ENCODE results near the gene C4orf46.
"Not testable (repeated sequence)": the region's sequence is repeated elsewhere in the genome, so short reads cannot be mapped to it uniquely, and the experiment has no call there.

Gene C4orf46

DNA sequence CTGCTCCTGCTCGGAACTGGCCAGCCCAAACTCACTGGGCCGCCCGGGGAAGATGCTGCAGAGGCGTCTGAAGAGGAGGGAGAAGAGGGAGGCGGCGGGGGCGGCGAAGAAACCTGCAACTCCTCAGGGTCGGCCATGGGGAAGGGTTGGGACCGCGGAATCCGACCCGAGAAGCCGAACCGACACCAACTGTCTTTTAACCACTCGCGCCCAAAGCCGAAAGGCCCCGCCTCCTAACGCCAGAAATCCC is at the start of gene C4orf46:
C4orf46 (minus strand) TSS at position 223 of the 250 bp plus-strand sequence; CDS start at position 137, 86 bp downstream.
- no peak for DNase-seq

GRCh38 chr4:158715802-158716201 is 44.1 kb upstream of the C4orf46 start:
- DNase-seq: no peak

GRCh38 chr4:158714937-158715336 is 43.2 kb upstream of the C4orf46 start:
- no peak for DNase-seq

DNA sequence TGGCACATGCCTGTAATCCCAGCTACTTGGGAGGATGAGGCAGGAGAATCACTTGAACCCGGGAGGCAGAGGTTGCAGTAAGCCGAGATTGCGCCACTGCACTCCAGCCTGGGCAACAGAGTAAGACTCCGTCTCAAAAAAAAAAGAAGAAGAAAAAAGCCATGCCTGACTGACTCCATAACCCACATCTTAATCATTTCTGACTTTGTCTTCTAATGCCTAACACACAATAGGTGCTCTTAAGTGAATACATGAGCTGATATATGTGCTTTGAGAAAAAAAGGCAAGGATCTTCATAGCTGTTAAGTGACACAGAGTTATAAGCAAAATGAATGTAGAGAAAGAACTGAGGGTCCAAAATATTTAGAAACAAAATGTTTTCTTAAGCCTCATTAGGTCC is 40.9 kb upstream of the C4orf46 start:
- DNase-seq: not testable (repeated sequence)

DNA sequence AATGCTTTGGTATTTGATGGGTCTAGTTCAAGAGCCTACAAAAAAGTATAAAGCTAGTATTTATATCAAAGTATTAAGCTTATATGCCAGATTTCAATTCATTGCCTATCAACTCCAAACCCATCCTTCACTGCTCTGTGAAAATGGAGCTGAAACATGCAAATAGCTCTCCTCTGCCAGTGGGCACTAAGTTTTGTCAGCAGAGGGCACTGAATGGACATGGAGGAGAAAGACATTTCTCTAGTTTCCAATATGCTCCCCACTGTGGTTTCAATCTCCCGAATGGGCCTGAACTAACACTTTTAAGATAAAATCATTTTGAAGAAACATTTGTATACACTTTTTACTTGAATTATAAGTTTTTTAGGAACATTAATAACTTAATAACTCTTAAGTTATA is 39.1 kb upstream of the C4orf46 start:
- no peak for DNase-seq

GRCh38 chr4:158704274-158704673 is 32.6 kb upstream of the C4orf46 start:
- DNase-seq: no peak

DNA sequence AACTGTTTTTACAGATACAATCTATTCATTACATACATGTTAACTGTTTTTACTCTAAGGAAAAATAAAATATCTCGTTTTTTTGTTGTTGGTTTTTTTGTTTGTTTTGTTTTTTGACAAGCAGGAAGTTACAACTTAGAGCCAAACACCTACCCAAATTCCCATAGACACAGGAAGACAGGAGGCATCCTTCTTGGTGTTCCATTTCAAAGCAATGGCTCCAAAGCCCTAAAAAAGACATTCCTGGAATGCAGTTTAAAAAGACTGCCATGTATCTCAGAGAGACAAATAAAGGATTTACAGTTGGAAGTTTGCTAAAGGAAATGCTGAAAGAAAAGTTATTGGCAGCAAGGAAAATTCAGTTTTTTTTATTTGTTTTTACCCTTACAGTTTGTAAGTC is 17.1 kb upstream of the C4orf46 start:
- DNase-seq: no peak

DNA sequence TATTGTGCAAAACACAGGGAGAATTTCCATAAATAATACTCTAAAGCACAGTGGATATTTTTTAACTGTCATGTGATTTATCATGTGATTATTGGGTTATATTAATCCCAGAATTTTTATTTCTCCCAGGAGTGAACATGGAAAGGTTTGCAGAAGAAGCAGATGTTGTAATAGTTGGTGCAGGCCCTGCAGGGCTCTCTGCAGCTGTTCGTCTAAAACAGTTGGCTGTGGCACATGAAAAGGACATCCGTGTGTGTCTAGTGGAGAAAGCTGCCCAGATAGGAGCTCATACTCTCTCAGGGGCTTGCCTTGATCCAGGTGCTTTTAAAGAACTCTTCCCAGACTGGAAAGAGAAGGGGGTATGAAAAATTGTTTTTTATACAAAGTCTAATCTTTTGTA is 10.4 kb upstream of the C4orf46 start:
- no peak for DNase-seq

- DNase-seq: no peak
Measured at GRCh38 chr4:158681629-158682028, 9.9 kb upstream of the C4orf46 start.

DNA sequence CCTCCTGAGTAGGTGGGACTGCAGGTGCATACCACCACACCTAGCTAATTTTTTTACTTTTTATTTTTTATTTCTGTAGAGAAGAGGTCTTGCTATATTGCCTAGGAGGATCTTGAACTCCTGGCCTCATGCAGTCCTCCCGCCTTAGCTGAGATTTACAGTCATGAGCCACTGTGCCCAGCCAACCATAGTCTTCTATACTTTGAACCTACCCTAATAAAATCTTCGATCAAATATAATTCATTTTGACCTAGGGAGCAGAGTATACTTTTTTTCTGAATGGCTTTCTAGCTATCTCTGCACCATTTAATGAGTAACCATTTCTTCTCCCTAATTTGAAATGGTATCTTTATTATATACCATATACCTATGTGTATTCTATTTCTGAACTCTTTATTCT is 7.1 kb upstream of the C4orf46 start:
- no peak for DNase-seq

GRCh38 chr4:158676076-158676475 is 4.4 kb upstream of the C4orf46 start:
- DNase-seq: no peak

- no peak for DNase-seq
Measured at GRCh38 chr4:158673633-158674032, 1.9 kb upstream of the C4orf46 start.

- DNase-seq: peak; percentile 100
Measured at GRCh38 chr4:158671915-158672806, 474 bp upstream of the C4orf46 start, which contains the start of gene ETFDH. TSS of gene ETFDH (plus strand) at chr4:158672296. CDS start at chr4:158672457, 161 bp downstream.

- DNase-seq: peak; percentile 82
Measured at GRCh38 chr4:158670975-158671664, 567 bp downstream of the C4orf46 start.

- no peak for DNase-seq
Measured at GRCh38 chr4:158669310-158669709, 2.4 kb downstream of the C4orf46 start.

DNA sequence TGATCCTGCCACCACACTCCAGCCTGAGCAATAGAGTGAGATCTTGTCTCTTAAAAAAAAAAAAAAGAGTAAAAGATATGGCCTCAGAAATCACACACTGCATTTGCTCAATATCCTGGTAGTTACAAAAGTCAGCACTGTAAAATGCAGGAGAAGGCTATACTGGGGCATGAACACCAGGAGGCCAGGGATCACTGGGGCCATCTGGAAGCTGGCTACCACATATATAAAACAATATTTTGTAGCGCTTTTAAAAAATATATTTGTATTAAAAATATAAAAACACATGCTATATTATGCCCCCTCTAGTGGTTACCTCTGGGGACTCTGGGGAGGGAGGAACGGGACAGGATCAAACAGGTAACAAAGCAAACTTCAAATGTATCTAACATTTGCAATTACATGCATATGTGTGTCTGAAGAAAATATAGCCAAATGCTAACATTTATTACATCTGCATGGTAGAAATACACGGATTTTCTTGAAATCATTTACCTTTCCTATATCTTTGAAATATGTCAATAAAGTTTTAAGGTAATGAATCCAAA is 4.0 kb downstream of the C4orf46 start:
- no peak for DNase-seq

- DNase-seq: no peak
Measured at GRCh38 chr4:158666892-158667291, 4.8 kb downstream of the C4orf46 start.

DNA sequence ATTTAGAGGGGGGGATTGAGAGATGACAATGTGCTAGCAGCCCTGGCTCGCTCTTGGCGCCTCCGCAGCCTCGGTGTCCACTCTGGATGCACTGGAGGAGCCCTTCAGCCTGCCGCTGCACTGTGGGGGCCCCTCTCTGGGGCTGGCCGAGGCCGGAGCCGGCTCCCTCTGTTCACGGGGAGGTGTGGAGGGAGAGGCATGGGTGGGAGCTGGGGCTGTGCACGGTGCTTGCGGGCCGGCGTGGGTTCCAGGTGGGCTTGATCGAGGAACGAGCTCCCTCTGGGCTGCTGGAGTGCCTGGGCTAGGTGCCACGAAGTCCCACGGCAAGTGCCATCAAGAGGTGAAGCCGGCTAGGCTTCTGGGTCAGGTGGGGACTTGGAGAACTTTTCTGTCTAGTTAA is 6.9 kb downstream of the C4orf46 start:
- DNase-seq: no peak

GRCh38 chr4:158663707-158664625 is 7.7 kb downstream of the C4orf46 start:
- not testable (repeated sequence) for DNase-seq

GRCh38 chr4:158663255-158663654 is 8.4 kb downstream of the C4orf46 start:
- DNase-seq: not testable (repeated sequence)

DNA sequence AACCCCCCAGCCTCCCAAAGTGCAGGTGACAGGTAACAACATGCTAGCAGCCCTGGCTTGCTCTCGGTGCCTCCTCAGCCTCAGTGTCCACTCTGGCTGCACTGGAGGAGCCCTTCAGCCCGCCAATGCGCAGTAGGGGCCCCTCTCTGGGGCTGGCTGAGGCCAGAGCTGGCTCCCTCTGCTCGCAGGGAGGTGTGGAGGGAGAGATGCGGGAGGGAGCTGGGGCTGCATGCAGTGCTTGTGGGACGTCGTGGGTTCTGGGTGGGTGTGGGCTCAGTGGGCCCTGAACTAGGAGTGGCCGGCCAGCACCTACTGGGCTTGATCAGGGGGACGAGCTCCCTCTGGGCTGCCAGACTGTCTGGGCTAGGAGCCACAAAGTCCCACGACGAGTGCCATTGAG is 14.4 kb downstream of the C4orf46 start:
- no peak for DNase-seq

DNA sequence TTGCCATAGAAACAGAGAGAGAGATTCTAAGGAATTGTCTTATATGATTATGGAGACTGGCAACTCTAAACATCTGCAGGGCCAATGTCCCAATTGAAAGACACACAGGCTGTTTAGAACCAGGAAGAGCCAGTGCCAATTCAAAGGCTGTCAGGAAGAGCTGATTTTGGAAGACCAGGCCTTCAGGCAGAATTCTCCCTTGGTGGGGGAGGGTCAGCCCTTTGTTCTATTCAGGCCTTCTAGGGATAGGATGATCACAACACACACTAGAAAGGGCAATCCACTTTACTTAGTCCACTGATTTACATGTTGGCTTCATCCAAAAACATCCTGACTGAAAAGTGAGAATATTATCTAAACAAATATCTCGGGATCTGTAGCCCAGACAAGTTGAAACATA is 15.2 kb downstream of the C4orf46 start:
- DNase-seq: peak; percentile 61

- no peak for DNase-seq
Measured at GRCh38 chr4:158652920-158653319, 18.8 kb downstream of the C4orf46 start.

Measured in islet precursor cell (in vitro differentiated cells).